Astrocyte (in vitro differentiated cells and primary cell): ENCODE data around the gene RAX.

Source experiments
- EZH2 ChIP-seq: IDR thresholded peaks from 2 replicates; pipeline ENCODE4 v1.6.1; 2012; ENCODE audit warnings: mild to moderate bottlenecking, low read length, inconsistent platforms; ENCODE audit not compliant: insufficient read depth
- TF ChIP-seq, protein P1 (sequence below): IDR thresholded peaks from 2 replicates; pipeline ENCODE4 v1.5.1; 2011; ENCODE audit warnings: low read depth, mild to moderate bottlenecking, inconsistent platforms, low read length, moderate library complexity; ENCODE audit not compliant: insufficient read depth

DNA sequence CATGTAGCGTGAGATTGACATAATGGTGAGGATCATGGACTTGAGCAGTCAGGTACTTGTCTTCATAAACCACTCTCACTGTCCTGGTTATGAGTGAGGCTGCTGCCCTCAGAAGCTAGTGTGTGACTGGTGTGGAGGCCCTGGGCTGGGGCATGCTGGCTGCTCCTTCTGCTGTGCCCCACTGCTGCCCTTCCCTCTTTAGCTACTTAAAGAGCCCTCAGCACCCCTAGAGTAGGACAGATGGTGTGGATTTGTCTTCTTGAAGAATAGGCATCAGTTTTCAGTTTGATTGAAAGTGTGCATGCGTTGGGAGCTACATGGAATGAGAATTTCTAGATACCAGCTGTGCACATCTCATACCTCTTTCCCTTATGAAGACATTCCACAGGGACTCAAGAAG, 29.8 kb upstream of the RAX start:
- TF ChIP-seq, protein P1, sequence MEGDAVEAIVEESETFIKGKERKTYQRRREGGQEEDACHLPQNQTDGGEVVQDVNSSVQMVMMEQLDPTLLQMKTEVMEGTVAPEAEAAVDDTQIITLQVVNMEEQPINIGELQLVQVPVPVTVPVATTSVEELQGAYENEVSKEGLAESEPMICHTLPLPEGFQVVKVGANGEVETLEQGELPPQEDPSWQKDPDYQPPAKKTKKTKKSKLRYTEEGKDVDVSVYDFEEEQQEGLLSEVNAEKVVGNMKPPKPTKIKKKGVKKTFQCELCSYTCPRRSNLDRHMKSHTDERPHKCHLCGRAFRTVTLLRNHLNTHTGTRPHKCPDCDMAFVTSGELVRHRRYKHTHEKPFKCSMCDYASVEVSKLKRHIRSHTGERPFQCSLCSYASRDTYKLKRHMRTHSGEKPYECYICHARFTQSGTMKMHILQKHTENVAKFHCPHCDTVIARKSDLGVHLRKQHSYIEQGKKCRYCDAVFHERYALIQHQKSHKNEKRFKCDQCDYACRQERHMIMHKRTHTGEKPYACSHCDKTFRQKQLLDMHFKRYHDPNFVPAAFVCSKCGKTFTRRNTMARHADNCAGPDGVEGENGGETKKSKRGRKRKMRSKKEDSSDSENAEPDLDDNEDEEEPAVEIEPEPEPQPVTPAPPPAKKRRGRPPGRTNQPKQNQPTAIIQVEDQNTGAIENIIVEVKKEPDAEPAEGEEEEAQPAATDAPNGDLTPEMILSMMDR, result no peak
- TF ChIP-seq EZH2, result no peak
